ENCODE data around the gene IL17RC.
A peak's percentile ranks its signal among the peaks of the same experiment; 100 is the strongest.

IL17RC gene

DNA sequence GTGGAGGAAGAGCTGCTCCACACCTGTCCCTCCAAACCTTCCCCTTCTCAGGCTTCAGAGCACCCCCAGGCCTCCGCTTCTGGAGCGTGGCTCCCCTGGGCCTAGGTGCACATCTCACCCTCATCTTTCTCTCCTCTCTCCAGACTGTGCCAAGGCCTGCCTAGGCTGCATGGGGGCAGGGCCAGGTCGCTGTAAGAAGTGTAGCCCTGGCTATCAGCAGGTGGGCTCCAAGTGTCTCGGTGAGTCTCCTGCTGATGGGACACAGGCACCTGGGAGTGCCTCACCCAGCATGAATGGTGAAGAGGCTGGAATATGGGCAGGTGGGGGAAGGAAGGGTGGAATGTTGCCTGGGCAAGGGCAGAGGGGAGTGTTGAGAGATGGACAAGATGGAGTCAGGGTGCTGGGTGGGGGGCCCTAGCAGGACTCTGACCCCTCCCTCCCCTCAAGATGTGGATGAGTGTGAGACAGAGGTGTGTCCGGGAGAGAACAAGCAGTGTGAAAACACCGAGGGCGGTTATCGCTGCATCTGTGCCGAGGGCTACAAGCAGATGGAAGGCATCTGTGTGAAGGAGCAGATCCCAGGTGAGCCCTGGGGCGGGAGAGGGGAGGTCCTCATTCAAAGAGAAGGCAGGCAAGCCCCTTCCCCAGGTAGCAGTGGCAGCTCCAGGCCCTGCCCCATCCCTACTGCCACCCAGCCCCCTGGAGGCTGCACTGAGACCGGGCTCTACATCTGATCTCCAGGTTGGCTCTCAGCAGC lies 26.2 kb downstream of the IL17RC start:
- no peak overlapping the region for H3K4me3 Mint-ChIP-seq
- peaks cover 5% of the 10 kb centered on the region for H3K4me1 Mint-ChIP-seq
- ATAC-seq (no peak), DNase-seq (ENCODE audit: low spot score in 2 of 2) (no peak)
- no peaks in the 10 kb centered on the region for H3K9me3 Mint-ChIP-seq
- H3K27ac Mint-ChIP-seq: peak overlapping the region; percentile 1
- peaks cover 26% of the 10 kb centered on the region for H3K36me3 Mint-ChIP-seq

DNA sequence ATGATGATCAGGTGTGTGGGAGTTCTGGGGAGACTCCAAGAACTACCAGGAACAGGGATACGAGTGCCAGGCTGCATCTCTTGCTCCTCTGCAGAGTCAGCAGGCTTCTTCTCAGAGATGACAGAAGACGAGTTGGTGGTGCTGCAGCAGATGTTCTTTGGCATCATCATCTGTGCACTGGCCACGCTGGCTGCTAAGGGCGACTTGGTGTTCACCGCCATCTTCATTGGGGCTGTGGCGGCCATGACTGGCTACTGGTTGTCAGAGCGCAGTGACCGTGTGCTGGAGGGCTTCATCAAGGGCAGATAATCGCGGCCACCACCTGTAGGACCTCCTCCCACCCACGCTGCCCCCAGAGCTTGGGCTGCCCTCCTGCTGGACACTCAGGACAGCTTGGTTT lies 27.4 kb downstream of the IL17RC start:
- Mint-ChIP-seq H3K4me3 (no peak overlapping the region), H3K36me3 (peaks cover 26% of the 10 kb centered on the region), H3K4me1 (peaks cover 5% of the 10 kb centered on the region), H3K9me3 (no peaks in the 10 kb centered on the region), H3K27ac (peak overlapping the region; percentile 1)
- ATAC-seq (no peak), DNase-seq (ENCODE audit: low spot score in 2 of 2) (no peak)

DNA sequence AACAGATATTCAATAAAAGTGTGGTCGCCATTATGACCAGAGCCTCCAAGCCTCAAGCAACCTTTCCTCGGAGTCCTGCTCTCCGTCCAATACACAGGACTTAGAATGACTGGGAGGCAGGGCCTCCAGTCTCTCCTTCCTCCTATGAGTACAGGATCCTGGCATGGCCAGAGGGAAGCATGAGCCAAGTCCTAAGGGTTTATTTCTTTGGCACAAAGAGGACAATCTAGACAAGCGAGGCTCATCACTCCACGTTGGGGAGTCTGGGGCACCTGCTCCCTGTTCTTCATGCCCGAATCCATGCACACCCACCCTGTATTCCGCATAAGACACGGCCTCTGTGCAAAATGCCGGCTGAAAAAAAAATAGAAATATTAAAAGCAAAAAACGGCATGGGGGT lies 28.5 kb downstream of the IL17RC start:
- ATAC-seq: no peak
- DNase-seq (ENCODE audit: low spot score in 2 of 2): no peak
- H3K9me3 Mint-ChIP-seq: no peaks in the 10 kb centered on the region
- H3K36me3 Mint-ChIP-seq: peaks cover 26% of the 10 kb centered on the region
- no peak overlapping the region for H3K27ac Mint-ChIP-seq
- H3K4me3 Mint-ChIP-seq: peak overlapping the region; percentile 77
- peaks cover 9% of the 10 kb centered on the region for H3K4me1 Mint-ChIP-seq

DNA sequence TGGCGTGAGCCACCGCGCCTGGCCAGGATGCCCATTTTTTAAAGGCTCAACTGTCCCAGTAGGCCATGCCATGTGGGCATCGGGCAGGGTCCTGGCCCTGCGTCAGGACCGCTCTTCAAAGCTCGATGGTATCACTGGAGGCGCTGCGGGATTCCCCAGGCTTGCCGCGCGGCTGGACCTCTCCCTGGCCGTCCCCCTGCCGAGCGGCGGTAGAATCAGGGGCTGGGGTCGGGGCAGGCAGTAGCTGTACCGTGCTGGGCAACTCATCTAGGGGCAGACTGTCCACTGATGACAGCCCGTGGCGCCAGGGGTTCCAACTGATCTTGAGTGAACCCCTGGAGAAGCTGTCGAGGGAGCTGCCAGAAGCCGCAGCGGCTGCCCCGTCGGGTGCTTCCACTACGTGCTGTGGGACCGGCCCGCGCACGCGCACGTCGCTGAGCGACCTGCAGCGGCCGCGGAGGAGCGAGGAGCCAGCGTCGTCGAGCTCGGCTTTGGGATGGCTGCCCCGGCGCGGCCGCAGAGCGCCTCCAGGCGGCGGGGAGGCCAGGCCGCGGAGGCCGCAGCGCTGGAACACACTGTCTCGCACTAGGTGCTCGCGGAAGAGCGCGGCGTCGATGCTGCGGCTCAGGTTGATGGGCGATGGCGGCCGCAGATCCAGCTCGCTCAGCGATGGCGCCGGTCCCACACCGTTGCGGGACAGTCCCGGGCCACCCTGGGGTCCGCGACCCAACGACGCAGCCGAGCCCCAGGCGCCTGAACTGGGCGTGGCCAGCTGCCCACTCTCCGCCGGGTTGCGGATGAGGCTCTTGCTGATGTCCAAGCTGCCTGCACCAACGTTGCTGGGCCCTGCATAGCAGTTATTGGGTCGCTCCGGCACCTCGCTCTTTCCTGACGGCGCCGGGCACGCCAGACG lies 29.5 kb downstream of the IL17RC start:
- DNase-seq (ENCODE audit: low spot score in 2 of 2): peak; percentile 63 to 78
- H3K27ac Mint-ChIP-seq: peak overlapping the region; percentile 90
- ATAC-seq: peak; percentile 87
- peaks cover 20% of the 10 kb centered on the region for H3K4me1 Mint-ChIP-seq
- H3K36me3 Mint-ChIP-seq: peaks cover 22% of the 10 kb centered on the region
- no peaks in the 10 kb centered on the region for H3K9me3 Mint-ChIP-seq
- peak overlapping the region; percentile 77 for H3K4me3 Mint-ChIP-seq

DNA sequence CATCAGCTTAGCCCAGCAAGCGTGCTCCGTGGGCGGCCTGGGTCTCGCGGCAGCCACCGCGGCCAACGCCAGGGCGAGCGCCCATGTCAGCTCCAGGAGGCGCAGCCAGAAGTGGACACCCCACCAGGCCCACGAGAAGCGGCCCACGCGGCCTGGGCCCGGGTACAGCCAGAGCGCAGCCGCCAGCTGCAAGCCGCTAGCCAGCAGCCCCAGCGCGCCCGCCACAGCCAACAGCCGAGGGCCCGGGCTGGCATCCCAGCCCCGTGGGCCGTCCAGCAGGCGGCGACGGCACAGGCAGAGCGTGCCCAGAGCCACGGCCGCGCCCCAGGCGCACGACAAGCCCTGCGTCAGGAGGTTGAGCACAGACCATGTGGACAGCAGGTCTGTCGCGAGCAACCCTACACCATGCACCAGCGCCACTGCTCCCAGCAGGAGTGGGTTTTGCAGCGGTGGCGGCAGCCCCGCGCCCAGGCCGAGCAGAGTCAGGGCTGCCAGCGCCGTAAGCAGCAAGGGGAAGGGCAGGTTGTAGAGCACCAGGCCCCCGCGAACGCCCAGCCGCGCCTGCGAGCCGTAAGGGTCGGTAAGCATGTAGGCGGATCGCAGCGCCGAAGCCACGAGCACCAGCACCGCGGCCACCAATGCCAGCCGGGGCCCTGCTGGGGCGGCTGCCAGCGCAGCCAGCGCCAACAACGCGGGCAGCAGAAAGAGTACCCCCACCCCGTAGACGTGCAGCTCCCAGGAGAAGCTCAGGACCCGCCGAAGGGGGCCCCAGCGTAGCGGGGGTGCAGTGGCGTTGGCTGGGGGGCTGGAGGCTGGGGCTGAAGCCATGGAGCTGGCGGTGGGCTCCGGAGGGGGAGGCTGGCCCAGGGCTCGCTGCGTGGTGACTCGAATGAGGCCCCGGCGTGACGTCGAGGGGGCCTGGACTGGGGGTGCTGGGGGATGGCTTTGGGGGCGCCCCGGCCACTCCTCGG lies 30.4 kb downstream of the IL17RC start:
- ATAC-seq (no peak), DNase-seq (ENCODE audit: low spot score in 2 of 2) (no peak)

DNA sequence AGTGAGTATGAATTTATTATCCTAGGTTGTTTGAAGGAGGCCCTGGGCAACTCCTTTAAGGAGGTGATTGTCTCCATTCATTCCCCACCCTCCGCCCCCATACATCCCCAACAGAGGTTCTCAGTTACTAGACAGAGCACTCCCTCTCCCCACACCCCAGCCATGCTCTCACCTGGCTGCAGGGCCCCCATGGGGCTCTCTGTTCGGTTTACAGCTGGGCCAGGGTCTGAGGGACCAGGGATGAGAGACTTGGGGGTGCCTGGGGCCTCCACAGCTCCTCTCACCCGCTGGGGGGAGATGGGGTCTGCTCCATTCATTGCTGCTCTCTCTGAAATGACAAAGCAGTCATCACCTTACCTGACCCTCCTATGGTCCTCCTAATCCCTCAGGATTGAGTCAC lies 31.7 kb downstream of the IL17RC start:
- ATAC-seq: no peak
- no peak overlapping the region for H3K27ac Mint-ChIP-seq
- no peaks in the 10 kb centered on the region for H3K9me3 Mint-ChIP-seq
- H3K36me3 Mint-ChIP-seq: peaks cover 7% of the 10 kb centered on the region
- DNase-seq (ENCODE audit: low spot score in 2 of 2): no peak
- peaks cover 23% of the 10 kb centered on the region for H3K4me1 Mint-ChIP-seq
- H3K4me3 Mint-ChIP-seq: no peak overlapping the region

More for the DNA sequence above, 30.4 kb downstream of the IL17RC start:
- Mint-ChIP-seq H3K27ac (no peak overlapping the region), H3K9me3 (no peaks in the 10 kb centered on the region), H3K36me3 (peaks cover 13% of the 10 kb centered on the region), H3K4me3 (no peak overlapping the region), H3K4me1 (peaks cover 23% of the 10 kb centered on the region)

DNA sequence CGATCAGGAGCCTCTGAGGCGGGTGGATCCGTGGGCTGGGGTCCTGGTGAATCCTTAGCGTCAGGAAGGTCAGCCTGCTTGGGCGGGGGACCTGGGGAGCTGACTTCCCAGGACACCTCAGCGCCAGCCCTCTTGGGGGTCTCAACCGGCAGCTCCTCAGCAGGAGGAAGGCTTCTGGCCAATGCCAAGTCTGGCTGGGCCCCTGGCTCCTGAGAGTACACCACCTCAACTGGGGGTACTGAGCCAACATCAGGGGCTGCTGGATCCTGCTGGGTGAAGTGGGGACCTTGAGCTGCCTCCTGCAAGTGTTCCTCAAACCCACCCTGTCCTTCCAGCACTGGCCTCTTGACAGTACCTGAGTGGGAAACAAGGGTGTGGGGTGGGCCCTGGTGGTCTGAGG lies 32.2 kb downstream of the IL17RC start:
- Mint-ChIP-seq H3K36me3 (peaks cover 7% of the 10 kb centered on the region), H3K4me3 (no peak overlapping the region), H3K4me1 (peaks cover 23% of the 10 kb centered on the region), H3K27ac (no peak overlapping the region), H3K9me3 (no peaks in the 10 kb centered on the region)
- DNase-seq (ENCODE audit: low spot score in 2 of 2) (no peak), ATAC-seq (no peak)

DNA sequence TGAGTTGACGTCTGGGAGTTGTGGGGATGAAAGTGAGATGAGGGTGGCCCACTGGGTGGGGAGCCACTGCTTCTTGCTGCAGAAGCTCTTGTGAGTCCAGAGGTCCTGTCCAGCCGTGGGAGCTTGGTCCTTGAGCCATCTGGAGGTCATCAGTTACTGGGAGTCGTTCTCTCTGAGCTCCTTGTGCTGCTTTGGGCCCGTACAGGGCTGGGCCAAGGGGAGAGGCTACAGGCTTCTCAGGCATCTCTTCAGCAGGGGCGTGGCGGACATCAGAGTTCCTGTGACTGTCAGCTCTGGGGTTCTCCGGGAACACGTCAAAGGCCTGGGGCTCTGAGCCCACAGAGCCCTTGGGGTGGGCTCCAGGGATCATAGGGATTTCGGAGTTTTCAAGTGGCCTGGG lies 32.7 kb downstream of the IL17RC start:
- peaks cover 7% of the 10 kb centered on the region for H3K36me3 Mint-ChIP-seq
- H3K27ac Mint-ChIP-seq: no peak overlapping the region
- no peaks in the 10 kb centered on the region for H3K9me3 Mint-ChIP-seq
- H3K4me1 Mint-ChIP-seq: peaks cover 23% of the 10 kb centered on the region
- H3K4me3 Mint-ChIP-seq: no peak overlapping the region
- ATAC-seq (no peak), DNase-seq (ENCODE audit: low spot score in 2 of 2) (no peak)

DNA sequence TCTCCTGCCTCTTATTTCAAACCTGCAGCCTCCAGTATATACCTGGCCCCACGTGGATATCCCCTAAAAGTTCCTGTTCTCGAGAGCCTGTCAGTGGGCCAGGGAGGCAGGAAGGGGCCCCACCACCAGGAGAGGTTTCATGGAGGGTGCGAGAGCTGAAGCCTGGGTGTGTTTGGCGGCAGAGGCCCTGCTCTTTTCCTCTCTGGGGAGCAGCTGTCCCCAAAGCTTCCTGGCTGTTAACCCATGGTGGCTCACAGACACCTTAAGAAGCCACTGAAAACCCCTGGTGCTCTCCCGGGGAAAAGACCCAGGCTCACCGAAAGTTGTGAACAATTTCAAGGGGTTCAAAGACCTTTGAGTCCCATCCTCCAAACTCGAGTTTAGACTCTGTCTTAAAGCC lies 34.2 kb downstream of the IL17RC start:
- Mint-ChIP-seq H3K4me3 (peak overlapping the region; percentile 79), H3K4me1 (peaks cover 21% of the 10 kb centered on the region), H3K36me3 (no peaks in the 10 kb centered on the region), H3K9me3 (no peaks in the 10 kb centered on the region), H3K27ac (peak overlapping the region; percentile 67)
- ATAC-seq (no peak), DNase-seq (ENCODE audit: low spot score in 2 of 2) (no peak)

DNA sequence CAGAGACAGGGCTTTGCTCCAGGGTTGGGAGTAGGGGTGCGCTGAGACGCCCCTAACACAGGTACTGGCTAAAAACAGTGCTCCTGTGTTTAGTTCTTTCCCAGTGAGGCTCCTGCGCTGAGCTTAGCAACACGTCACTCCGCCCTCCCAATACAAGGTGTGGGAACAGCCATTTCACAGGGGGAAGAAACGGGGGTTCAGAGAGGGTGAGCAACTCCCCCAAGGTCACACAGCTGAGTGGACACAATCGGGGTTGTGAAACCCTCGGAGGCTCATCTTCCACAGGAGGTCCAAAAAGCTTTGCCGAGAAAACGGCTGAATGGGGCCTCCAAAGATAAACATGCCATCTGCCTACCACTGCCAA lies 34.7 kb downstream of the IL17RC start:
- peak; percentile 27 for ATAC-seq
- Mint-ChIP-seq H3K4me1 (peaks cover 18% of the 10 kb centered on the region), H3K9me3 (no peaks in the 10 kb centered on the region)

DNA sequence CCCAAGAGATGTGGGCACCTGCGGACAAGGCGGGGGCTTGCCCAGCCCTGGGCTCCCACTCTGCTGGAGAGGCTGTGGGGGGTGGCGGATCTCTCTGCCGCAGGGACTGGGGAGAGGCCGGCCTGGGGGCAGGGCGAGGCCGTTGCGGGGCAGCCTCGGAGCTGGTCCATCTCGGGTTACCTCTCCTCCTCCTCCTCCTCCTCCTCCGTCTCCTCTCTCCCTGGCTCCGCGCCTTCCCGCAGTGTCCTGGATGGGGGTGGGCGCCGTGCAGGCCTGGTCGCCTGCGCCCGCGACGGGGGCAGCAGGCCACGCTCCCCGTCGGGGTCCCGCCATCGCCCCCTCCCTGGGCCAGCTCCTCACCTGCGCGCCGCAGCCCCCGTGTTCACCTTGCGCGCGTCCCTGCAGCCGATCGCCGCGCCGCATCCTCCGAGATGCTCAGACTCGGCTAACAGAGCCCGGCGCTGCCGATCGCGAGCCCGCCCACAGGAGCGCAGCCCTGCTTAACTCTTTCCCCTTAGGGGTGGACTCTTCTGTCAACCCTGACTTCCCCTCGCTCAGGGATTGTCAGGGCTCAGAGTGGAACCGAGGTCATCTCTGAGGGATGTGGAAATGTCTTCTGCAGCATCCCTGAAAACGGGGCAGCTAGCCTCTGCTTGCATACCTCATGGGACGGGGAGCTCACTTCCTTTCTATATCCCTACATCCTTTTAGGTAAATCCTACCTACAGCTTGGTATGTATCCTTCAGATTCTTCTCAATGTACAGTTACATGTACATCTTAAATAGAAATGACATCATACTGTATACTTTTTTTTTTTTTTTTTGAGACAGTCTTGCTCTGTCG lies 35.3 kb downstream of the IL17RC start, which contains the start of gene PRRT3:
Gene PRRT3 (minus strand): TSS at position 447 of the 844 bp plus-strand sequence. CDS start 2,293 bp downstream, outside the sequence.
- Mint-ChIP-seq H3K36me3 (no peaks in the 10 kb centered on the region), H3K4me3 (peak within 1 kb of the TSS; percentile 79), H3K9me3 (no peaks in the 10 kb centered on the region), H3K27ac (peak within 1 kb of the TSS; percentile 67), H3K4me1 (peaks cover 18% of the 10 kb centered on the region)
- peak; percentile 91 for ATAC-seq
- peak; percentile 60 to 79 for DNase-seq (ENCODE audit: low spot score in 2 of 2)

More for the DNA sequence above, 34.7 kb downstream of the IL17RC start:
- Mint-ChIP-seq H3K36me3 (no peaks in the 10 kb centered on the region), H3K27ac (peak overlapping the region; percentile 67), H3K4me3 (peak overlapping the region; percentile 79)
- peak in 1 of 2 donors; percentile 57 for DNase-seq (ENCODE audit: low spot score in 2 of 2)

DNA sequence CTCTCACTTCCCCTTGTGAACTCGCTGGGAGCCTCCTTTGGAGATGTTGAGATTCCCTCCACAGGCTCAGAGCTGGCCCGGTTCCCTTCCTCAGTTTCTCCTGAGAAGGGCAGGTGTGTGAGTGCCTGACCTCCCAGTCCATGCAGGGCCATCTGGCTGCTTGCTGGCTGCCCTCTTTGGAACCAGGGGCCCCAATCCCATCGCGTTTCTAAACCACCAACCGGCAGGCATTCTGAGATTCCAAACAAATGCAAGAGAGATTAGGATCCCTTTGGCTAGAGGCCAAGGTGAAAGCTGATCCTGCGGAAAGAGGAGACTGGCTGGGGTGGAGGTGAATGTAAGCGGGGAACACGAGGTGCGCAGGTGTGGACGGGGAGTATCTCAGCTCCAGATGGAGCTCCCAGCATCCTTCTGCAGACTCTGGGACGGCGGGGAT lies 38.2 kb downstream of the IL17RC start:
- Mint-ChIP-seq H3K27ac (peak overlapping the region; percentile 2), H3K4me3 (no peak overlapping the region), H3K9me3 (no peaks in the 10 kb centered on the region), H3K36me3 (no peaks in the 10 kb centered on the region), H3K4me1 (peaks cover 17% of the 10 kb centered on the region)
- DNase-seq (ENCODE audit: low spot score in 2 of 2) (no peak), ATAC-seq (no peak)

DNA sequence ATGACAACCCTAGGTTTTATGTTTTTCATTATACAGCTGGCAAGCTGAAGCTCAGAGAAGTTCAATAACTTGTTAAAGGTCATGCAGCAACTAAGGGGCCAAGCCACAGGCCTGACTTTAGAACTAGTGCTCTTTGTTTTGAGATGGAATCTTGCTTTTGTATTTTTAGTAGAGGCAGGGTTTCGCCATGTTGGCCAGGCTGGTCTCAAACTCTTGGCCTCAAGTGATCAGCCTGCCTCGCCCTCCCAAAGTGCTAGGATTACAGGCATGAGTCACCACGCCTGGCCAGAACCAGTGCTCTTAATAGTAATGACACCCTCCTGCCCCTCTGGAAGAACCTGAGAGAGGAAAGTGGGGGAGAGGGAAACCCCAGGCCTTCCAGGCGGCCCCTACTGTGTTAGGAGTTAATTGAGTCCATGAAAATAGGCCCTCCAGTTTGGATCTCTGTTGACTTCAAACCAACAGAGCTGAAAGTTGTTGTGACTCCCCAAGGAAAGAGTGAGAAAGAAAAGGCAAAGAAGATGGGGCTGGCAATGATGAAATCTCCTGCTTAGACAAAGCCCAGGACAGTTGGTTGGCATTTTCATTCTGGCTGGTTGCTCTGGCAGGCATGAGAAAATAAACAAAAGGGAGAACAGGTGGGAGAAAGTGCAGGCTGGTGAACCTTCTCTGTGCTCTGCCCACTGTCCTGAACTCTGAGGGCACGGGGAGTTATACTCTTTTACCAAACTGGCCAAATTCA lies 38.9 kb downstream of the IL17RC start:
- H3K27ac Mint-ChIP-seq: no peak overlapping the region
- peaks cover 10% of the 10 kb centered on the region for H3K4me1 Mint-ChIP-seq
- no peak overlapping the region for H3K4me3 Mint-ChIP-seq
- no peaks in the 10 kb centered on the region for H3K9me3 Mint-ChIP-seq
- no peak for DNase-seq (ENCODE audit: low spot score in 2 of 2)
- ATAC-seq: no peak
- H3K36me3 Mint-ChIP-seq: no peaks in the 10 kb centered on the region
